GM12864 (cell line): ENCODE data around the gene ZNF555.

Experiments
- DNase-seq: peaks from one replicate; pipeline ENCODE4 v3.0.0-alpha.2; 2011; ENCODE audit warnings: low read depth
- H3K4me3 ChIP-seq: 2 replicates; pipeline ENCODE4 v1.5.1; 2011; ENCODE audit warnings: mild to moderate bottlenecking, low read depth, low read length, control low read depth
- CTCF ChIP-seq: IDR thresholded peaks from 2 replicates; pipeline ENCODE4 v1.5.1; 2011; ENCODE audit warnings: low read depth, mild to moderate bottlenecking, moderate library complexity, low read length, control low read depth, inconsistent platforms; ENCODE audit errors: missing control alignments

ZNF555 gene

DNA sequence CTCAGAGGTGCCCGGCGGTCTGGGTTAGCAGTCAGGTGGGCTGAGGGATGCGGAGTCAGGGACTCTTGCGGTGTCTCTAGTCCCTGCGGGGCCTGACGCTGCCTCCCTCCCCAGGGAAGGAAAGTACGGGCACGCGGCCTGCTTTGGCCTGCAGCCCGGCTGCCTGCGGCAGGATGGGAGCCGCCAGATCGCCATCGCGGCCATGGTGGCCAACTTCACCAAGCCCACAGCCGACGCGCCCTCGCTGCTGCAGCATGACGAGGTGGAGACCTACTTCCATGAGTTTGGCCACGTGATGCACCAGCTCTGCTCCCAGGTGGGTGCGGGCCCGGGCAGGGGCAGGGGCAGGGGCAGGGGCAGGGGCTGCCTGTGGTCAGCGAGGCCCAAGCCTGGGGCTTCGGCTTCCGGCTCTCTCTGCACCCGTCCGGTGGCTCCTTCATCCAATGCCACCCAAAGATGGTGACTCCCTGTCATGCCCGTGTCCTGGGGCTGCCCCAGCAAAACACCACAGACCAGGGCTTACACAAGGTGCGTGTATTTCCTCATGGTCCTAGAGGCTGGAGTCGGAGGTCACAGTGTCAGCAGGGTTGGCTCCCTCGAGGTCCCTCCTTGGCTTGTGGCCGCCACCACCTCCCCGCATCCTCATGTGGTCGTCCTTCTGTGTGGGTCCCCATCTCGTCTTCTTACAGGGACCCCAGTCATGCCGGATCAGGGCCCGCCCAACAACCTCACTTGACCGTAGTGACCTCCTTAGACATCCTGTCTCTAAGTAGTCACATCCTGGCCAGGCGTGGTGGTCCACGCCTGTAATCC, 32.9 kb upstream of the ZNF555 start:
- no peak overlapping the region for H3K4me3 ChIP-seq
- TF ChIP-seq CTCF: no peak
- no peak for DNase-seq

DNA sequence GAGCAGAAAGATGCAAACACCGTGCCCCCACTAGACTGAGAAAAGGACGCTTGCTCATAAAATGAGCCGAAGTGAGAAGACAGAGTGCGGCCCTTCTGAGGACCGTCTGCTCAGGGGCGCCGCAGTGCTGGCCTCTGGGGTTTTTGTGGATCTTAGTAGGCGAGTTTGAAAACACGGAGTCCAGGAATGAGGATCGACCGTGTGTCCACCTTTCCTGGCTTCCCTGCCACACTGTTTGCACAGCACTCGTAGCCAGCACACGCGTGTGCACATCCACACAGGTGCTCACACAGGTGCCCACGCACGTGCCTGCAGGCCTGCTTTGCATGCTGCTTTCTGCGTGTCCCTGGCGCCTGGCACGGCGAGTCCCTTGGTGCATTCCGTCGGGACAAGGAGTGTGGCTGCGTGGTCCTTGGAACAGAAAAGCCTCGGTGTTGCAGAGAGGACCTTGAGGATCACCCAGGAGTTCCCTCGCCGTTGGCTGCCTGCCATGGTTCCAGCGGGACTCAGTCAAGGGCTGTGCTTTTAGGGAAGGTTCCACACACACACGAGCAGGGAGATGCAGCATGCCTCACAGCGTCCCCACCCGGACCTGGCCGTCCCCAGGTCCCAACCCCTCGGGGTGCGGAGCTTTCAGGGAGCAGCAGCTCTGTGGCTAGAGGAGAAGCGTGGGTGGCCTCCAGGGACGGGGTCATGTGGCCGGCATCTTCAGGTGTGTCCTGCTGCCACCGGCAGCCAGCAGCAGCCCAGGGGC, 31.7 kb upstream of the ZNF555 start:
- DNase-seq: no peak
- H3K4me3 ChIP-seq: no peak overlapping the region
- no peak for TF ChIP-seq CTCF

DNA sequence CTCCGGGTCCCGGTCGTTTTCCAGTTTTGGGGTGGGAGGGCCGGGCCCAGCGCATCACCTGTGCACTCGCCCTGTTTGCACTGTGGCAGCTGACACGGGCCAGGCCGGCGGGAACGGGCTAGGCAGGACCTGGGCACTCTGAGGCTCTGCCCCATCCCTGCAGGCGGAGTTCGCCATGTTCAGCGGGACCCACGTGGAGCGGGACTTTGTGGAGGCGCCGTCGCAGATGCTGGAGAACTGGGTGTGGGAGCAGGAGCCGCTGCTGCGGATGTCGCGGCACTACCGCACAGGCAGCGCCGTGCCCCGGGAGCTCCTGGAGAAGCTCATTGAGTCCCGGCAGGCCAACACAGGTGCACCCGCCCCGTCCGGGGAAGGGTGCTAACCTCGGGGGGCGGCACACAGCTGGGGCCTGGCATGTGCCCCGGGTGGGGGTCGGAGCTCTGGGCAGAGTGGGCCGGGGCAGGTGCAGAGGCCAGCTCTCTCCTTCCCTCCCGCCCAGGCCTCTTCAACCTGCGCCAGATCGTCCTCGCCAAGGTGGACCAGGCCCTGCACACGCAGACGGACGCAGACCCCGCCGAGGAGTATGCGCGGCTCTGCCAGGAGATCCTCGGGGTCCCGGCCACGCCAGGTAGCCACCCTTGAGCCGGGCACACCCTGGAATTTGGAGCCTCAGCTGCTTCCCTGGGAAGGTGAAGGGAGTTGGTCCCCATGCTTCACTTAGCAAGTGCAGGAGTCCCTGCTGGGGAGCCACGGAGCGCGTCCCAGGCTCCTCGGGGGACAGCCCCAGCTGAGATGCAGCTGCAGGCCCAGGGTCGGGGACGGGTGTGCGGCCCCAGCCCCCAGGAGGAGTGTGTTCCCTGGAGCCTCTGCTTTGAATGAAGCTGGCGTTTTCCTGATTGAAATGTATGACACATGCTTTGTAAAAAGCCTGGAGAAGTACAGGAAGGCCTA, 30.9 kb upstream of the ZNF555 start:
- H3K4me3 ChIP-seq: no peak overlapping the region
- no peak for DNase-seq
- no peak for TF ChIP-seq CTCF

- DNase-seq: no peak
- no peak for TF ChIP-seq CTCF
- no peak overlapping the region for H3K4me3 ChIP-seq
Observed at GRCh38 chr19:2811221-2811722, 30.0 kb upstream of the ZNF555 start.

GRCh38 chr19:2811735-2812413, 29.4 kb upstream of the ZNF555 start:
- no peak overlapping the region for H3K4me3 ChIP-seq
- no peak for DNase-seq
- TF ChIP-seq CTCF: no peak

DNA sequence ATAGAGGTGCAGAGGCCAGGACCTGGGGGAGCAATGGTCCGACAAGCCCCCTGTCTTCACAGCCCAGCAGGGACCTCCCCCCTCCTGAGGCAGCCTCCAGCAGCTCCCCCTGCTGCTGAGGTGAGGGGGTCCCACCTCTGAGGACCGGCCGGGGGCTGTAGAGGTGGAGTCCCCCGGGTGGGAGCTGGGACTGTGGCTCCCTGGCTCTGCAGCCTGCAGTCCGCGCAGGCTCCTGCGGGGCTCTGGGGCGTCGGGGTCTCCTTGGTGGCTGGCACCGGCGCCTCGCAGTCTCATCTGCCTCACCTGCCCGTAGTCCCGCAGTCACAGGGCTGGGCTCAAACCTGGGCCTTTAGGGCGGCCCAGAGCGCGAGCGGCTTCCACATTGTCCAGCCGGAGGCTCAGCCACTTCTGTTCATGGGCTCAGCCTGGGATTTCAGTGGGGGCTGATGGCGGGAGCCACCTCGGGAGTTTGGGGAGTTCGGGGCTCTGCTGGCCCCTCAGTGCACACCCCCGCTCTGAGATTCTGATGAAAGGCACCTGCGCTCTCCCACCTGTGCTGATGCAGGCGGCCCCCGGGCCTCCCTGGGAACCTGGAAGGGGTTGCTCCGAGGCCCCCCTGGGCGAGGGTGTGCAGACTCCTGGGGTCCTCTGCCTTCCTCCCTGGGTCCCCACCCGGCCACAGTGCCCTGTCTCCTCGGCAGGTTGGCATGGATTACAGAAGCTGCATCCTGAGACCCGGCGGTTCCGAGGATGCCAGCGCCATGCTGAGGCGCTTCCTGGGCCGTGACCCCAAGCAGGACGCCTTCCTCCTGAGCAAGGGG, 28.7 kb upstream of the ZNF555 start:
- no peak overlapping the region for H3K4me3 ChIP-seq
- TF ChIP-seq CTCF: no peak
- DNase-seq: no peak
